Measurements from ENCODE around the gene AGPAT3. TPM values are rescaled to one million over a fixed set of nuclear protein-coding genes. Genes with fewer than 3 reads are reported as not detected.

The AGPAT3 gene
- polyA plus RNA-seq, 2 of the 4 experiments (the other 2 are of a cell fraction): 18.2 to 20.3 TPM

GRCh38 chr21:43890042-43890441 lies 25.0 kb downstream of the AGPAT3 start:
- POLR2A ChIA-PET: no interaction called here

GRCh38 chr21:43892334-43892733 lies 27.3 kb downstream of the AGPAT3 start:
- no peak overlapping the region for H3K4me3 ChIP-seq
- 93% methylated on average over 3 of the region's 3 CpGs for WGBS (ENCODE audit: missing lambda C conversion rate)
- ChIA-PET CTCF (interaction anchor here (0.6 to 0.9 kb wide), 3 partner anchors 9 to 193 kb away, joined by 3 to 4 read pairs (median 3); no protein-coding TSS in a partner anchor), POLR2A (no interaction called here)
- no peak overlapping the region for H3K4me2 ChIP-seq
- DNase-seq (ENCODE audit: low read depth in 1 of 2, low spot score in 1 of 2) (no peak), FAIRE-seq (no peak), ATAC-seq (no peak)
- no peak overlapping the region for H3K27ac ChIP-seq
- no peak for TF ChIP-seq CBX2 (IDR thresholded peaks at IDR 0.05; ENCODE audit: borderline replicate concordance, low read depth)
- no peak for TF ChIP-seq NFE2L2 (conservative IDR thresholded peaks at IDR 0.05; ENCODE audit: low read length)
- no peak for TF ChIP-seq FOXS1 (CRISPR knock-in tag; IDR thresholded peaks at IDR 0.05)
- TF ChIP-seq CHD2 (IDR thresholded peaks at IDR 0.05; ENCODE audit: low read length, partially characterized antibody): no peak
- no peak for TF ChIP-seq CBX8 (IDR thresholded peaks at IDR 0.05)
- no peak for TF ChIP-seq PHF8 (IDR thresholded peaks at IDR 0.05; ENCODE audit: borderline replicate concordance, low read depth)
- no peak for TF ChIP-seq SMC3 (IDR thresholded peaks at IDR 0.05)
- TF ChIP-seq GATA3 (IDR thresholded peaks at IDR 0.05; ENCODE audit: borderline replicate concordance): no peak
- no peak for TF ChIP-seq JUN (IDR thresholded peaks at IDR 0.05)
- no peak for TF ChIP-seq MAZ (IDR thresholded peaks at IDR 0.05; ENCODE audit: borderline replicate concordance, low read depth, low read length)
- no peak for TF ChIP-seq HOXB13 (CRISPR knock-in tag; IDR thresholded peaks at IDR 0.05; ENCODE audit: low read depth)
- no peak for TF ChIP-seq RARB (CRISPR knock-in tag; IDR thresholded peaks at IDR 0.05)
- TF ChIP-seq ZSCAN20 (CRISPR knock-in tag; IDR thresholded peaks at IDR 0.05): no peak
- TF ChIP-seq MAFK (IDR thresholded peaks at IDR 0.05; ENCODE audit: partially characterized antibody): no peak
- TF ChIP-seq E2F6 (IDR thresholded peaks at IDR 0.05; ENCODE audit: borderline replicate concordance, low read depth): no peak
- TF ChIP-seq POLR2A (IDR thresholded peaks at IDR 0.05; ENCODE audit: low read length): no peak
- H3K4me1 ChIP-seq: no peaks in the 10 kb centered on the region
- no peaks in the 10 kb centered on the region for H3K9me3 ChIP-seq

More at GRCh38 chr21:43890042-43890441, 25.0 kb downstream of the AGPAT3 start:
- FAIRE-seq (no peak), DNase-seq (ENCODE audit: low read depth in 1 of 2, low spot score in 1 of 2) (no peak), ATAC-seq (no peak)
- no peak overlapping the region for H3K27ac ChIP-seq
- no peaks in the 10 kb centered on the region for H3K4me1 ChIP-seq
- WGBS (ENCODE audit: missing lambda C conversion rate): 97% methylated on average over 9 of the region's 9 CpGs
- CTCF ChIA-PET: no interaction called here
- TF ChIP-seq REST (IDR thresholded peaks at IDR 0.05): no peak
- TF ChIP-seq ELK1 (IDR thresholded peaks at IDR 0.05; ENCODE audit: low read depth, low read length): no peak
- no peak for TF ChIP-seq MYC (IDR thresholded peaks at IDR 0.05; ENCODE audit: borderline replicate concordance, low read length)
- TF ChIP-seq CBX2 (IDR thresholded peaks at IDR 0.05; ENCODE audit: borderline replicate concordance, low read depth): no peak
- no peak for TF ChIP-seq NPAS2 (CRISPR knock-in tag; IDR thresholded peaks at IDR 0.05; ENCODE audit: borderline replicate concordance)
- TF ChIP-seq FOSL2 (IDR thresholded peaks at IDR 0.05): no peak
- no peak for TF ChIP-seq FOSL2 (CRISPR knock-in tag; IDR thresholded peaks at IDR 0.05)
- TF ChIP-seq RNF2 (IDR thresholded peaks at IDR 0.05; ENCODE audit: borderline replicate concordance, low read depth): no peak
- TF ChIP-seq CBX8 (IDR thresholded peaks at IDR 0.05): no peak
- no peak for TF ChIP-seq KDM5A (IDR thresholded peaks at IDR 0.05)
- TF ChIP-seq CEBPB (IDR thresholded peaks at IDR 0.05): no peak
- TF ChIP-seq BCL3 (IDR thresholded peaks at IDR 0.05): no peak
- TF ChIP-seq EHF (CRISPR knock-in tag; IDR thresholded peaks at IDR 0.05): no peak
- H3K9me3 ChIP-seq: no peaks in the 10 kb centered on the region
- no peak overlapping the region for H3K4me2 ChIP-seq
- H3K4me3 ChIP-seq: no peak overlapping the region
